Adrenal gland (tissue), 12 donors: ENCODE data around the gene PARD6G. TPM values are rescaled to one million over a fixed set of nuclear protein-coding genes. Genes with fewer than 3 reads are reported as not detected.

Source experiments
- DNase-seq, 7 donors: peaks; one replicate each; pipeline ENCODE4 v3.0.0-alpha.2; 2019 to 2020
- H3K27ac ChIP-seq, 5 donors: fragments of 200-600 bp; sonication (generic) in 4 of 5; 1 replicate in 3 of 5; 2 replicates in 2 of 5; pipeline versions ENCODE4 v1.5.1 to v1.8.0; 2016 to 2020; ENCODE audit warnings: mild to moderate bottlenecking in 1 of 5
- H3K27me3 ChIP-seq: fragments of 200-600 bp; 2 replicates; pipeline ENCODE4 v1.8.0; 2021
- H3K36me3 ChIP-seq, 2 donors: fragments of 200-600 bp; replicated peaks in 1 of 2; 1 replicate in 1 of 2; 2 replicates in 1 of 2; pipeline versions ENCODE4 v1.5.1 to v1.8.0; 2018 to 2022
- H3K4me1 ChIP-seq, 2 donors: fragments of 200-600 bp; replicated peaks in 1 of 2; 1 replicate in 1 of 2; 2 replicates in 1 of 2; pipeline versions ENCODE4 v1.5.1 to v1.8.0; 2018 to 2021
- H3K4me3 ChIP-seq, 4 donors: fragments of 200-600 bp; sonication (generic) in 3 of 4; one replicate each; pipeline ENCODE4 v1.5.1; 2016 to 2018
- H3K9me3 ChIP-seq, 3 donors: fragments of 200-600 bp; sonication (generic) in 1 of 3; replicated peaks in 1 of 3; 1 replicate in 2 of 3; 2 replicates in 1 of 3; pipeline versions ENCODE4 v1.5.1 to v1.8.0; 2016 to 2021
- POLR2A ChIP-seq, 2 donors: fragments of 450-650 bp; IDR thresholded peaks; one replicate each; pipeline ENCODE4 v1.6.1; 2017; ENCODE audit warnings: antibody characterized with exemption in 2 of 2, mild to moderate bottlenecking in 2 of 2, moderate library complexity in 1 of 2
- WGBS, 4 donors: extraction: QIAGEN DNeasy Blood & Tissue Kit in 2 of 4; methylation state at CpG; one replicate each; pipeline versions ENCODE4 v1.1.5 to v1.1.7; 2013 to 2017; 5-methylcytosine and 5-hydroxymethylcytosine counted together
- intact Hi-C, 2 donors: fragments of 100-400 bp; cut with DNase I; formaldehyde crosslinking; loops; one replicate each; pipeline versions ENCODE4 v1.14.1 to v1.15.0; 2022 to 2023
- polyA plus RNA-seq, 3 donors: library from polyadenylated mRNA; stranded (reverse); fragments of 200-250 nt in 2 of 3; fragments of 350-450 nt in 1 of 3; fragmentation: Illumina TruSeq in 1 of 3; extraction: RNeasy Lipid Tissue Mini Kit (QIAGEN cat#74804) in 1 of 3; gene quantifications; one replicate each; pipeline ENCODE4 v1.2.3, GENCODE V29; 2013 to 2014
- total RNA-seq, 9 donors: library from RNA; depleted of rRNA in 4 of 9; stranded (reverse); fragments of >200 nt in 4 of 9; fragments of 120-200 nt in 1 of 9; fragmentation: NEBNext Ultra II Directional in 1 of 9; extraction: Animal tissue kit (Norgen Biotek cat#: 25700) in 1 of 9; gene quantifications; one replicate each; pipeline versions ENCODE4 v1.1.0 to v1.2.4, GENCODE V29; 2013 to 2023
- TF ChIP-seq, protein P1 (sequence below), 6 experiments: fragments of 450-650 bp in 4 of 6; fragments of 200-600 bp in 2 of 6; sonication (generic) in 1 of 6; IDR thresholded peaks; 1 replicate in 5 of 6; 2 replicates in 1 of 6; pipeline versions ENCODE4 v1.5.1 to v1.8.0; 2016 to 2021; ENCODE audit warnings: antibody characterized with exemption in 6 of 6, mild to moderate bottlenecking in 2 of 6, moderate library complexity in 1 of 6
- donor health status: healthy with polysubstance abuse.
- donor health status: Bipolar disorder and iron deficiency.
- donor health status: DM: yes; HTN: yes; CAD: no.
- donor health status: DM: no; HTN: no; CAD: no.
- donor health status: DM: no; HTN: no; CAD: no.
- donor health status: DM: yes; HTN: yes; CAD: no.

The PARD6G gene
- total and polyA plus RNA-seq, 12 donors: 0.95 to 4.3 (median 2.3) TPM

DNA sequence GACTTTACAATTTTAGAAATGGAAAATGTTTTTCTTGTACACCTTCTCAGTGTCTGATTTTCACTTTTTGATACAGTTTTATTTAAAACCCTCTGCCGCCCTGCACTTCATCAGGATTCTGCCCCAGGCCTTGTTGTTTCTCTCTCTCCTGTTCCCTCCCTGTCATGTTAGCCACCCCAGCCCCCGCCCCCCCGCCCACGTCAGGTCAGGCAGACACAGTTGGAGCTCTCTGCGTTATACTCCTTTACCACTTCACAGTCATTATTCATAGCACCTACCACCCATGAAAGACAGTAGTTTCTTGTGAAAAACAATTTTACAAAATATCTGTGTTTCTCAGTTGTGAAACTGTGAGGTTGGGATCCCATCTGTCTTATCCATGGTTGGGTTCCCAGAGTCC is 116.8 kb downstream of the PARD6G start:
- Histone ChIP-seq H3K4me3 (no peak overlapping the region), H3K4me1 (no peaks in the 10 kb centered on the region), H3K27me3 (no peaks in the 10 kb centered on the region), H3K36me3 (peaks cover 0 to 5% of the 10 kb centered on the region in 2 donors), H3K9me3 (no peaks in the 10 kb centered on the region), H3K27ac (no peak overlapping the region)
- TF ChIP-seq, protein P1, sequence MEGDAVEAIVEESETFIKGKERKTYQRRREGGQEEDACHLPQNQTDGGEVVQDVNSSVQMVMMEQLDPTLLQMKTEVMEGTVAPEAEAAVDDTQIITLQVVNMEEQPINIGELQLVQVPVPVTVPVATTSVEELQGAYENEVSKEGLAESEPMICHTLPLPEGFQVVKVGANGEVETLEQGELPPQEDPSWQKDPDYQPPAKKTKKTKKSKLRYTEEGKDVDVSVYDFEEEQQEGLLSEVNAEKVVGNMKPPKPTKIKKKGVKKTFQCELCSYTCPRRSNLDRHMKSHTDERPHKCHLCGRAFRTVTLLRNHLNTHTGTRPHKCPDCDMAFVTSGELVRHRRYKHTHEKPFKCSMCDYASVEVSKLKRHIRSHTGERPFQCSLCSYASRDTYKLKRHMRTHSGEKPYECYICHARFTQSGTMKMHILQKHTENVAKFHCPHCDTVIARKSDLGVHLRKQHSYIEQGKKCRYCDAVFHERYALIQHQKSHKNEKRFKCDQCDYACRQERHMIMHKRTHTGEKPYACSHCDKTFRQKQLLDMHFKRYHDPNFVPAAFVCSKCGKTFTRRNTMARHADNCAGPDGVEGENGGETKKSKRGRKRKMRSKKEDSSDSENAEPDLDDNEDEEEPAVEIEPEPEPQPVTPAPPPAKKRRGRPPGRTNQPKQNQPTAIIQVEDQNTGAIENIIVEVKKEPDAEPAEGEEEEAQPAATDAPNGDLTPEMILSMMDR (IDR thresholded peaks at IDR 0.05): no peak
- TF ChIP-seq POLR2A (IDR thresholded peaks at IDR 0.05): no peak
- intact Hi-C loops: no loop called here
- DNase-seq: no peak
- WGBS, 4 donors: 70 to 96% (median 89%) methylated on average over 5 of the region's 5 CpGs

DNA sequence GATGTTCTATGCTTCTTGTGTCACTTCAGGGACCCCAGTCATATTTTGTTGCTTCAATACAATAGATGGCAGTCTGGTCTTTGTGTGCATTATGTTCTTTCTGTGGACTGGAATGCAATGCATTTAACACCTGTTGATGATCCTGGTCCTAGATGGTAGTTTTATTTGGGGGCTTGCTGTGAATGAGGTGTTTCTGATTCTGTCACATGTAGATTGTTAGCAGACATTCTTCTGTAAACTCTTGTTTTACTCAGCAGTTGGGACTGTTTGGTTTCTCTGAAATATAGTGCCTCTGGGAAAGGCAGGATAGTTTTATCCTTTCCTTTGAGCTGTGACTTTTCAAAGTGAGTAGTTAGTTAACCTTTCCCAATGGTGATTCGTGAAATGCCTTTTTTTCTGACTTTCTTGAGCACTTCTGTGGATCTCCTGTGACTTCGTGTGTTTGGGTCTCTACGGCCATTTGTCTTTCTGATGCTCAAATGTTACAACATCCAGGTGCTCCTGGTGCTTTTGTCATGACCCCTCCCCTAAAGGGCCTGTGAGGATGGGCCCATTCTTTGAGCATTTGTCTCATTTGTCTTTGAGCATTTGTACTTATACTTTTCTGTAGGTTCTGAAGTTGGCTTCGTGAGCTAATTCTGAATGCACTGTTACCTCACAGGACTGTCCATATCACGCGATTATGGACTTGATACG is 117.5 kb downstream of the PARD6G start:
- no peak overlapping the region for H3K27ac ChIP-seq
- no peaks in the 10 kb centered on the region for H3K4me1 ChIP-seq
- 67 to 97% (median 94%) methylated on average over 7 of the region's 7 CpGs for WGBS, 4 donors
- H3K36me3 ChIP-seq: no peaks in the 10 kb centered on the region
- H3K4me3 ChIP-seq: no peak overlapping the region
- DNase-seq: no peak
- intact Hi-C loops: no loop called here
- TF ChIP-seq POLR2A (IDR thresholded peaks at IDR 0.05): no peak
- TF ChIP-seq, protein P1 (IDR thresholded peaks at IDR 0.05): no peak
- no peaks in the 10 kb centered on the region for H3K9me3 ChIP-seq
- H3K27me3 ChIP-seq: no peaks in the 10 kb centered on the region

DNA sequence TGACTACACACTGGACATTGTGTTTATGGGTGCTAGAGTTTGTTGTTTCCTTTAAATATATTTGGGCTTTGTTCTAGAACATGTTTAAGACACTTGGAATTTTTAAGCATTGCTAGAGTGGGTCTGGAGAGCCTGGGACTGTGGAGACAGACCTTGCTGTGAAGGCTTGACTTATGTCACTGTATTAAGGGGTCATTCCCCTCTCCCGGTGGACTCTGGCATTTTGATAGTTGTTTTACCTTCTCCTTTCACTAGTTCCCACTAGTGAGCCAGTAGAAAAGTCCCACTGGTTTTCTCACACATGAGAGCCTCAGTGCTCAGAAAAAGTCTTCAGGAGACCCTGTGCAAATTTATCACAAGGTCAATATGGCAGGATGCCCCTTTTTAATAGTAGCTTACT is 119.7 kb downstream of the PARD6G start:
- intact Hi-C loops: no loop called here
- H3K27ac ChIP-seq: no peak overlapping the region
- no peaks in the 10 kb centered on the region for H3K27me3 ChIP-seq
- no peaks in the 10 kb centered on the region for H3K4me1 ChIP-seq
- H3K9me3 ChIP-seq: no peaks in the 10 kb centered on the region
- no peak for TF ChIP-seq POLR2A (IDR thresholded peaks at IDR 0.05)
- TF ChIP-seq, protein P1 (IDR thresholded peaks at IDR 0.05): no peak
- DNase-seq: no peak
- H3K36me3 ChIP-seq: no peaks in the 10 kb centered on the region
- H3K4me3 ChIP-seq: no peak overlapping the region
- WGBS, 4 donors: 81 to 90% (median 85%) methylated on average over 1 of the region's 1 CpG

DNA sequence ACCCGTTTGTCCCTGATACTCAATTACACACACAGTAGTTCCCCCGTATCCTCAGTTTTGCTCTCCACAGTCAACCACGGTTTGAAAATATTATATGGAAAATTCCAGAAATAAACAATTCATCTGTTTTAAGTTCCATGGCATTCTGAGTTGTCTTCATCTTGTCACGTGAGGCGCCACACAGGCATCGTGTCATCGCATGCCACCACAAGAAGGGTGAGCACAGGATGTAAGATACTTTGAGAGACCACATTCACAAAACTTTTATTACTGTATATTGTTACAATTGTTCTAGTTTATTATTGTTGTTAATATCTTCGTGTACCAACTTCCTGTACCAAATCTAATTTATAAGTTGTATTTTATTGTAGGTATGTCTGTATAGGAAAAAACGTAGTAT is 120.5 kb downstream of the PARD6G start:
- no peaks in the 10 kb centered on the region for H3K36me3 ChIP-seq
- intact Hi-C loops: no loop called here
- no peak for DNase-seq
- H3K4me3 ChIP-seq: no peak overlapping the region
- H3K27ac ChIP-seq: no peak overlapping the region
- H3K4me1 ChIP-seq: no peaks in the 10 kb centered on the region
- no peaks in the 10 kb centered on the region for H3K27me3 ChIP-seq
- whole genome bisulfite sequencing, 4 donors: 95 to 97% (median 96%) methylated on average over 9 of the region's 9 CpGs
- TF ChIP-seq, protein P1 (IDR thresholded peaks at IDR 0.05): no peak
- TF ChIP-seq POLR2A (IDR thresholded peaks at IDR 0.05): no peak
- H3K9me3 ChIP-seq: no peaks in the 10 kb centered on the region
